OCI-LY1 (cell line): ENCODE data around the gene TBC1D16.

Experiments used
- CTCF ChIP-seq: fragments of 200-600 bp; sonication (generic), shearing (Covaris generic); IDR thresholded peaks from 2 replicates; pipeline ENCODE4 v1.5.1; 2017; ENCODE audit warnings: mild to moderate bottlenecking, antibody characterized with exemption, low read length, moderate library complexity, mixed read lengths
- EZH2 ChIP-seq: fragments of 200-600 bp; sonication (generic), shearing (Covaris generic); IDR thresholded peaks from 2 replicates; pipeline ENCODE4 v1.8.0; 2017; ENCODE audit warnings: borderline replicate concordance, mixed run types, mild to moderate bottlenecking, antibody characterized with exemption, low read length, moderate library complexity, mixed read lengths

- TF ChIP-seq EZH2: no peak
- peak; percentile 56 for TF ChIP-seq CTCF
Observed at GRCh38 chr17:79974566-79975497, 60.8 kb downstream of the TBC1D16 start.
